MM.1S (cell line): Measurements from ENCODE around the gene GABRP.

Experiments
- EZH2 ChIP-seq: fragments of 300-600 bp; sonication (generic); optimal IDR thresholded peaks from 2 replicates; pipeline ENCODE3; 2017; ENCODE audit warnings: low read depth, mild to moderate bottlenecking, antibody characterized with exemption, low read length, mixed read lengths
- EZH2phosphoT487 ChIP-seq: fragments of 300-600 bp; sonication (generic); IDR thresholded peaks from 2 replicates; pipeline ENCODE4 v1.6.1; 2018; ENCODE audit warnings: antibody characterized with exemption, low read length
- TF ChIP-seq, protein P1 (sequence below): fragments of 300-600 bp; sonication (generic); IDR thresholded peaks from 2 replicates; pipeline ENCODE4 v1.5.1; 2016; ENCODE audit warnings: antibody characterized with exemption, low read length, mixed read lengths

DNA sequence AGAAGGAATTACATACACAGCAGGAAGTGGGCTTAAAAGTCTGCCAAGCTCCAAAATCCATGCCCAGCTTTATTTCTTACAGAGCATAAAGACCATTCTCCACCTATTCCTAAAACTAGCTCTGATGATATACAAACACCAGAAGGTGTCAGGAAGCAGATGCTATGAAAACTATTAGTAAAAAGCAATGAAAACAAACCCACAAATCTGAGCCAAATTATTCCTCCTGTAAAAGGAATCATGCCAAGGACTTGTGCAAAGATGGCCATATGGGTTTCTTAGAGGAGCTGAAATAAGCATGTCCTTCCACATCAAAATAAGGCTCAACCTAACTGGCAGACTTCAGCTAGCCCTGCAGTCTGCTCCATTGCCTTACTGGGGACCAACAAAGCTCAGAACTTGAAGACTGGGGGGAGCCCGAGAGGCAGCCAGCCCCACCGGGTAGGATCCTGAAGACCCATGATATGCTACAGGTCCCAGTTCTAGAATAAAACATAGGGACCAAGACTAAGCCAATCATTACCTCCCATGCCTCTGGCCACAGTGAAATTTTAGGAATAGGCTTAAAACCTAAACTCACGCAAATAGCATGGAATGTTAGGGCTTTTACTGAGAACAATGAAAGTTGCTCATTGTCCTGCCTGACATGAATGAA lies 42.8 kb upstream of the GABRP start:
- TF ChIP-seq, protein P1, sequence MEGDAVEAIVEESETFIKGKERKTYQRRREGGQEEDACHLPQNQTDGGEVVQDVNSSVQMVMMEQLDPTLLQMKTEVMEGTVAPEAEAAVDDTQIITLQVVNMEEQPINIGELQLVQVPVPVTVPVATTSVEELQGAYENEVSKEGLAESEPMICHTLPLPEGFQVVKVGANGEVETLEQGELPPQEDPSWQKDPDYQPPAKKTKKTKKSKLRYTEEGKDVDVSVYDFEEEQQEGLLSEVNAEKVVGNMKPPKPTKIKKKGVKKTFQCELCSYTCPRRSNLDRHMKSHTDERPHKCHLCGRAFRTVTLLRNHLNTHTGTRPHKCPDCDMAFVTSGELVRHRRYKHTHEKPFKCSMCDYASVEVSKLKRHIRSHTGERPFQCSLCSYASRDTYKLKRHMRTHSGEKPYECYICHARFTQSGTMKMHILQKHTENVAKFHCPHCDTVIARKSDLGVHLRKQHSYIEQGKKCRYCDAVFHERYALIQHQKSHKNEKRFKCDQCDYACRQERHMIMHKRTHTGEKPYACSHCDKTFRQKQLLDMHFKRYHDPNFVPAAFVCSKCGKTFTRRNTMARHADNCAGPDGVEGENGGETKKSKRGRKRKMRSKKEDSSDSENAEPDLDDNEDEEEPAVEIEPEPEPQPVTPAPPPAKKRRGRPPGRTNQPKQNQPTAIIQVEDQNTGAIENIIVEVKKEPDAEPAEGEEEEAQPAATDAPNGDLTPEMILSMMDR: no peak
- TF ChIP-seq EZH2 (no peak), EZH2phosphoT487 (no peak)
